Measurements from ENCODE around the gene TNS3.
A peak's percentile ranks its signal among the peaks of the same experiment; 100 is the strongest.

The TNS3 gene

DNA sequence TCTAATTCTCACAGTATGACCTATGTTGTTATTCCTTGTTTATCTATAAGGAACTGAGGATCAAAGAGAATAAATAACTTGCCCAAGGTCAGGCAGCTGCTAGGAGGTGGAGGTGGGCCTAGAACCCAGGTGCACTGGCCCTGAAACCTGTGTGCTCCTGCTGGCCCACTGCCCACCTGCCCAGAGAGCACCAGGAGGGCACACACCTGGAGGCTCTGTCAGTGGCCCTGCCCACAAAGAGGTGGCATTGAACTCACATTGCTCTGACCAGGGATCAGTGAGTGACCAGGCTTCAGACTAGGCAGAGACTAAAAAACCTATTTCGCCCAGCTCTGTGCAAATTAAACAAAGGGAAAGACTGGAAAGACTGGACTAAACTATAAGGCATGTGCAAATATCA, 210.6 kb downstream of the TNS3 start:
- H3K4me3 ChIP-seq (ENCODE audit: low read depth, low read length), result no peak overlapping the region
- no peak for DNase-seq (ENCODE audit: low read depth)

DNA sequence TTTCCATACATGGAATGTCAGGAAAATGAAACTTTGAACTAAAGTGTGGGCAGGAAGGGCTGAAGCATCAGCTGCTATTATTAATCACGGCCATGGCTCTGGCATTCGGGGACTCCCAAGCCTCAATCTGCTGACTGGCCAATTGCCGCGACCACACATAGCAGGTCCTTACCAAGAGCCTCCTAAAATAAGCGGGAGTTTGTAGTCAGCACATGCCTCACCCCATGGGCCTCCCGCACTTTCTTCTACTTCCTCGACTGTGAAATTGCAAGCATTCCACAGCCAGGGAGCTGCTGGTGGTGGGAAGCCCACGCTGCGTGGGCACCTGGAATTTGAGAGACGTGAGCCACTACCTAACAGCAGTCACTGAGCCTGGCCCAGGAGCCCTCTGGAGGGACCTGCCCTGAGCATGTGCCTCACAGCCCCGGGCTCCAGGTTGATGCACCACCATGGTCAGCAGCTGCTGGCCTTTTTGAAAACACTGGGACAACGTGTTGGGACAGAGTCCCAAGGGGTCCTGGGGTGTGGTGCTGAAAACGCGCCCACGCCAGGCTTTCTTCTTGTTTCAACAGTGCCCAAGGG, 211.4 kb downstream of the TNS3 start:
- no peak for DNase-seq (ENCODE audit: low read depth)
- H3K4me3 ChIP-seq (ENCODE audit: low read depth, low read length), result no peak overlapping the region

DNA sequence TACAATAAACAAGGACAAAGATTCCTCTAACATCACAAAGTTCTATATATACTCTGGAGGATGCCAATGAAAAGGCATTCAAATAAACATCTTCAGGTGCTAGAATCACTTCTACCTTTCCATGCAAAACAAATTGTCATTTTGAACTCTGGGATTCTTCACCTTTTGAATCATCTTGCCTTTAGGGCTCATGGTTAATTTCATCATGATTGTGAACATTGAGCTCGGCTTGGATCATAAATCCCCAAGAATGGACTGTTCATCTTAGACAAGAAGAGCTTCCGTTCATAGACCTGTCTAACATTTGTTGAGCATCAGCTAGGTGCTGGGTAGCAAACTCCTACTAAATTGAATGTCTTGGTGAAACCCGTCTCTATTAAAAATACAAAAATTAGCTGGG, 212.2 kb downstream of the TNS3 start:
- no peak for DNase-seq (ENCODE audit: low read depth)
- no peak overlapping the region for H3K4me3 ChIP-seq (ENCODE audit: low read depth, low read length)

DNA sequence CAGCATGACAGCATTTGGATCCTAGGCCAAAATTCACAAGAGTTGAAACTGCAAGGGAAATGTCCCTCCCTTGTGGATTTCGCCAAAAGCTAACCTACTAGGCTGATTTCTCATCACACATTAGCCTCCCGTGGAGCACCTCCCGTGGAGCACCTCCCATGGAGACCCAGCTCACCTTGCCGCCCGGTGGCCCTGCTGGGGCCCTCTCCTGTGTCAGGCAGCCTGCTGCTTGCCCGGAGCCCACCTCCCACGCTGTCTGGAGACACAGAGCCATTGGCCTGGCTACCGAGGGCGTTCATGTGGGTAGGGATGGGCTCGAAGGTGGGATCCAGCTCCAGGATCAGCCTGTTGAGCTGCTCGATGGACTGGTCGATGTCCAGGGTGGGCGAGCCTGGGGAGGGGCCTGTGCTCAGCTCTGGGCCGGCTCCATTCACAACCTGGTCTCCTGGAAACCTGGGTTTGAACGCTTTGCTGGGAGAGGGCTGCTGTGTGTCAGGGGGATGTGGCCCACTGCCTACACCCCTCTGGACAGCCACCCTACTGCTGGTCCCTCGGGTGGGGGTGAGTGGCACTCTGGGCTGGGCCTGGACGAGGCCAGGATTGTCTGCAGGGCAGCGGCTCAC, 213.6 kb downstream of the TNS3 start:
- H3K4me3 ChIP-seq (ENCODE audit: low read depth, low read length), result no peak overlapping the region
- DNase-seq (ENCODE audit: low read depth), result no peak

DNA sequence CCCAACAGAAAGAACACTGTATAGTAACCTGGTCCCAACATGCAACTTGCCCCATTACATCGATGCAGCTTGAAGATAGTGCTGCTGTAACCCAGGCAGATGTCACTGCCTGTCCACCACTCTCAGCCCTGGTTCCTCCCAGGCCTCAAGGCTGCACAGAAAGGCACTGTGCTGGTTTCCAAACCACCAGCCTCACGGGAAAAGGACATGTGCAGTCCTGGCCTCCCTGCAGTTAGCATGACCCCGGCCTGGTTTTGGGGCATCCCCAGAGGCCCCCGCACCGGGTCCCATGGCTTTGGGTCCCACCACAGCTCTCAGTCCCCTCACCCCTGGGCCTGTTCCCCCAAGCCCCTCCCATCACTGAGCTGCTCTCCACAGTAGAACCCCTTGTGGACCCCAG, 214.5 kb downstream of the TNS3 start:
- no peak for DNase-seq (ENCODE audit: low read depth)
- no peak overlapping the region for H3K4me3 ChIP-seq (ENCODE audit: low read depth, low read length)

DNA sequence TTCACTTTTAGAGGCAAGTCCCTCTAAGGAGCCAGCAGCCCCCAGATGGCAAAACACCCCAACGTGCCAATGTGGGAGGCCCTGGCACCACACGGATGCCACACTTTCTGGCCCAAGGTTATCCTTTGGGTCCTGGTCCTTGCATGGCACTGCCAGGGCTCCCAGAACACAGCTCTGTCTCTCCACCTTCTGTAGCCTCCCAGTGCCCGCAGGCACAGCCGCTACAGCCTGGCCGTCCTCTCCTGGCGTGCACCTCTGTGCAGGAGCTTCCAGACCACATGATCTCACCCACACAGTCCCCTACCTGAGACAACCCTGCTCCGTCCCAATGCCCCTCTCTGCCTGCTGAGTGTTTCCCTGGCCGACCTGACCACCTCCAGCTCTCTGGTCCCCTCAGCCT, 215.0 kb downstream of the TNS3 start:
- no peak for DNase-seq (ENCODE audit: low read depth)

DNA sequence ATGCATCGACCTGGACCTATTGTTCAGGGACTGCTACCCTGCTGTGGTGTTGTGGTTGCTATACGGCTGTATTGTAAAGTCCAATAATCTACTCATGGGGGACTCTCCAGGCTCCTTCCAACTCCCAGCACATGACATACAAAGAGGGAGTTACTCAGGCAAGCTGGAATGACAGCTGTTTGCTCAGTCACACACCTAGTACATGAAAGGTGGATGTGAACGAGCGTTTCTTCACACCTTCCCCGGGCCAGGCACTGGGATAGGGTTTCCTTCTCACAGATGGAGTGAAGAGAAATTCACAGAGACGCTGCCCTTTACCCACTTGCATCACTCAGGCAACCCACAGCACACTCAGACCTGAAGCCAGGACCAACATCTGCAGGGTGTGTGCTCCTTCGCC, 215.7 kb downstream of the TNS3 start:
- H3K4me3 ChIP-seq (ENCODE audit: low read depth, low read length), result no peak overlapping the region

More for the DNA sequence above, 215.0 kb downstream of the TNS3 start:
- H3K4me3 ChIP-seq (ENCODE audit: low read depth, low read length), result no peak overlapping the region

DNA sequence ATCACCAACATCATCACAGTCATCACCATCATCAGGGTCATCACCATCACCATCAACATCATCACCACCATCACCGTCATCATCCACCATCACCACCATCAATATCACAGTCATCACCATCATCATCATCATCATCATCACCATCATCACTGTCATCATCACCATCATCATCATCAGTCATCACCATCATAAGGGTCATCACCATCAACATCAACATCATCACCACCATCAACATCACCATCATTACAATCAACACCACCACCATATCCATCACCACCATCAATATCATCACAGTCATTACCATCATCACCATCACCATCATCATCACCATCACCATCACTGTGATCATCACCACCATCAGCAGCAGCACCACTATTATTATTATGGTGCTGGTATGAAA, 218.9 kb downstream of the TNS3 start:
- H3K4me3 ChIP-seq (ENCODE audit: low read depth, low read length), result no peak overlapping the region
- DNase-seq (ENCODE audit: low read depth), result no peak

More for the DNA sequence above, 215.7 kb downstream of the TNS3 start:
- no peak for DNase-seq (ENCODE audit: low read depth)

DNA sequence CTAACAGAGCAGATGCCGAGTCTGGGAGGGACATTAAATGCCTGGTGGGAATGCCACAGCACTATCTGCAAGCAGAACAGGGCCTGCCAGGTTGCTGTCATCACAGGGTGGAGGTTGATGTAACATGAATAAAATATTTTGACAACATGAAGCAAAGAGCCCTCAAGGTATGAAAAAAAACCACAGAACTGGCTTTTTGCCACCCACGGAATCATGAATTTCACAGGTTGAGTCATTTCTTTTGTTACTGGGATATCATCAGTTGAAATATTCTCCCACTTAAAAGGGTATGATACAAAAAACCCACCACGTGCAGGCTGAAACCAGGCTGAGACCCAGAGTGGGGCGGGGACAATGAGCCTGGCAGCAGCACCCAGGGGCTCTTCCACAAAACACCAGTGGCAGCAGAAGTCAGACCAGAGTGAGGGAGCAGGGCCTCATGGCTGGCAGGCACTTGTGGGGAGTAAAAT, 220.1 kb downstream of the TNS3 start:
- peak; percentile 66 for DNase-seq (ENCODE audit: low read depth)
- H3K4me3 ChIP-seq (ENCODE audit: low read depth, low read length), result no peak overlapping the region

DNA sequence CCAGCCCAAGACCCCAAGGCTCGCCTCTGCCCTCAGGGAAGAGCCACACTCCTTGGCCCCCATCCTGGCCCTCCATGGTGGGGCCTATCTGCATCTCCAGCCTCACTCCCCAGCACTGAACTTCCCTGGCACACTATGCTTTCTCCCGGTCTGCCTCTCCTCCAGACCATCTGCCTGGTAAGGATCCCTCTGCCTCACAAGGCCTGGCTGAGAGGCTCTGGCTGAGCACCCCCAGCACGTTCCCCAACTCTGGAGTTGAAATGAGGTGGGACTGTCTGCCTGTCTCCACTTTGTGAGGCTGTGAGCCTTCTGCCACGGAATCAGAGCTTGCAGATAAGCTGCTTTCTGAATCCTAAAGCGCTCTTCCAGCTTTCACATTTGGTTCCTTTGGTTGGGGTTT, 220.7 kb downstream of the TNS3 start:
- no peak overlapping the region for H3K4me3 ChIP-seq (ENCODE audit: low read depth, low read length)
- DNase-seq (ENCODE audit: low read depth), result no peak

DNA sequence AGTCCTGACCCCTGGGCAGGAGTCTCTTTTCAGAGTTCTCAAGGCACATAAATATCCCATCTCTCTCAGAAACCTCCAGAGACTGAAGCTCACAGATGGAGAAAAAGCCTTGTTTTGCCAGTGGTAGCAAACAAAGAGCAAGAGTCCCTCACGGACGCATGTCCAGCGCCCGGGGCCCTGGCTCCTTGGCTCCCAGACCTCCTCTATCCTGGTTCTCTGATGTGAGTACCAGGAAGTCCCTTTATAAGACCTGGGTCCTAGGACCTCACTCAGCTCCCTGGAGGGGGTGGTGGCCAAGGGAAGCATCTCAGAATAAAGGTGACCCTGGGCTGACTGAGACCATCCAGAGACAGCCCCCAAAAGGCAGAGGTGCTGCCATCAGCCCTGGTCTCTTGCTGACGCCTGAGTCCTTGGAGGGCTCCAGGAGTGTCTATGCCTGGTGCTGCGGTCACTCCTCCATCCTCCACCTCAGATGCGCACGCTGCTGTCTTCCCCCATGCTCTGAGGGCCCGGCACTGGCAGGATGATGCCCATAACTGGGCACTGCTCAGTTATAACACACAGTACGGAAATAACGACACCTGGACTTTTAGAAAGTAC, 221.5 kb downstream of the TNS3 start:
- H3K4me3 ChIP-seq (ENCODE audit: low read depth, low read length), result no peak overlapping the region
- no peak for DNase-seq (ENCODE audit: low read depth)

DNA sequence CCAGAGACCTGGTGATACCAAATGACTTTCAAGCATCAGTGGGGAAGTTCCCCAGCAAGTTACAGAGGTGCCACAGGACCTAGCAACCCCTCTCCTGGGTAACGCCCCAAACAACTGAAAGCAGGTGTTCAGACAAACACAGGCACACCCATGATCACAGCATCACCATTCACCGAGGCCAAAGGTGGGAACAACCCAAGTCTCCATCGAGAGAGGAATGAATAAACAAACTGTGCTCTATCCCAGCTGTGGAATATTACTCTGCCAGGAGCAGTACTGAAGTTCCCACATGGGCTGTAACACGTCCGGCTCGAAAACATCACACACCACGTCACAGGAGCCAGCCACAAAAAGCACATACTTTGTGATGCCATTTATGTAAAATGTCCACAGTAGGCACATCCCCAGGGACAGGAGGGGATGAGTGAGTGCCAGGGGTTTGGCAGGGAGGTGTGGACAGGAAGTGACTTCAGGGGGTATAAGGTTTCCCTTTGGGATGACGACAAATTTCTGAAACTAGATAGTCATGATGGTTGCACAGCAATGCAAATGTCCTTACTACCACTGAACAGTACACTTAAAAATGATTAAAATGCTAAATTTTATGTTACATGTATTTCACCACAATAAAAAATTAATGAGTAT, 222.8 kb downstream of the TNS3 start:
- H3K4me3 ChIP-seq (ENCODE audit: low read depth, low read length), result no peak overlapping the region
- no peak for DNase-seq (ENCODE audit: low read depth)

DNA sequence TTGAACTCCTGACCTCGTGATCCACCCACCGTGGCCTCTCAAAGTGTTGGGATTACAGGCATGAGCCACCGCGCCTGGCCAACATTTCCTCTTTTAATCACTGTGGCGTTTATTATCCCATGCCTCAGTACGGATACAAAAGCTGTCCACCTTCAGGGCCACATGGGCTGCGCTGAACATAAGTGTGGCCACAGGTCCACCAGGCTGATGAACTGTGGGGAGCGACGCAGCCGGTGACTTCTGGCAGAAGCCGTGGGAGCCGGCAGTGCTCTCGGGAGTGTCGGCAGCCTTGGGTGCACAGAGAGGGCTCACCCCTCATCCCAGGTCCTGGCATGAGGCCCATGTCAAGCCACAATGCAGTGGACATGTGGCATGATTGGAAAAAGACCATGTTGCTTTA, 223.6 kb downstream of the TNS3 start:
- DNase-seq (ENCODE audit: low read depth), result no peak
- no peak overlapping the region for H3K4me3 ChIP-seq (ENCODE audit: low read depth, low read length)

DNA sequence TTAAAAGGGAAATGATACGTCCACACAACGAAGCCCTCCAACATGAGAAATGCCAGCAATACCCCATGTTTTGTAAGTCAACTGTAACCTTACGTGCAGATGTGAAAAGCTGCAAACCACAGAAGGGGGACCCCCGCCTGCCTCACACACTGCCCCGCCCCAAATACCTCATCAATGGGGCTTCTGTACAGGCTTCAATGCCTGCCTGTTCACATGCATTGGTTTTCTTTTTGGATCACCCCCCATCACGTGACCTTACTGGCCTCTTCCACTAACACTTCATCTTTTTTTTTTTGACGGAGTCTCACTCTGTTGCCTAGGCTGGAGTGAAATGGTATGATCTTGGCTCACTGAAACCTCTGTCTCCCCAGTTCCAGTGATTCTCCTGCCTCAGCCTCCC, 224.0 kb downstream of the TNS3 start:
- no peak for DNase-seq (ENCODE audit: low read depth)

DNA sequence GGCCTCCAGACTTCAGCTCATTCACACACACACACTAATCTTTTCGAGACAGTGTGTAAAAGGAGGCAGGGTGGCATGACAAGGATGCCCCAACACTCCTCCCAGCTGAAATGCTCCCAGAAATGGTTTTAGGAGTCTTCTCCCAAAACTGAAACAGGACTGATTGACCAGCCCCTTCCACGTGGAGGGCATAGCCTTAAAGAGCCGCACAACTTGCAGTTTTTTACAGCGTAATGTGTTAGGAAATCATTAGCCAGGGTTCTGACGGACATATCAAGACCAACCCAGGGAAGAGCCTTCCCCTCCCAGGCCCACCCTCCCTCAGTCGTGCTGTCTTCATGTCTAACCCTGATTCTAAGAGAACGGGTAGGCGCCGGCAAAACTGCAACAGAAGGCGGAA, 224.6 kb downstream of the TNS3 start:
- no peak overlapping the region for H3K4me3 ChIP-seq (ENCODE audit: low read depth, low read length)
- no peak for DNase-seq (ENCODE audit: low read depth)

More for the DNA sequence above, 224.0 kb downstream of the TNS3 start:
- H3K4me3 ChIP-seq (ENCODE audit: low read depth, low read length), result no peak overlapping the region

DNA sequence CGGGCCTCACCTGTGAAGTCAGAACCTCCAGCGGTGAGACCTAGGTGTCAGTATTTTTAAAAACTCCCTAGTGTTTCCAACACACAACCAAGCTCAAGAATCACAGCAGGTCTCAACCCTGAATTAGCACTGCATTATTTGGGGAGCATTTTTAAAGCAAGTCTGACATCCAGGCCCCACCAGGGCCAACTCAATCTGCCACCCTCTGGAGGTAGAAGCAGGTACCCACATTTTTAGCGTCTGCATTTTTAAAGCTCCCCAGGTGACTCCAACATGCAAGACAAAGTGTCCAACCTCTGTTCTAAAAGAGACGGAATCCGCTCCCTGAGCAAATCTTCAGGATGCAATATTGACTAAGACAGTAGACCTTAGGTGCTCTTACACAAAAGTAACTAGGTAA, 225.7 kb downstream of the TNS3 start:
- no peak overlapping the region for H3K4me3 ChIP-seq (ENCODE audit: low read depth, low read length)
- no peak for DNase-seq (ENCODE audit: low read depth)

DNA sequence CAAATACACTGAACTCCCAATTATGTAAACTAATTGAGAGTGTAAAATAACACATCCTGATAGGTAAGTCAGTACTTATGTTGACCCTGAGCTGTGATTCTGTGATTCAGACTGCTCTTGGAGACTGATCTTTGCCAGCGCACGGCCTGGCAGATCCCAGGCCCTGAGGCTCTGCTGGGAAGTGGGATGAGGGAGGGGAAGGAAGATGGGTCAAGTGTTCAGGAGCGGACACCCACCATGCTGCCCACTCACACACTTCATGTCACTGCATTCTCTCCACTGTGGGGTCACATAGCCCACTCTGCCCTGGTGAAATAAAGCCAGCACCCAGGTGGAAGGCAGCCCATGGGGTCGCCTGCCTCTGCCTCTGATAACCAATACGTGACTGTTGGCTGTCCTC, 226.2 kb downstream of the TNS3 start:
- H3K4me3 ChIP-seq (ENCODE audit: low read depth, low read length), result no peak overlapping the region
- DNase-seq (ENCODE audit: low read depth), result no peak

DNA sequence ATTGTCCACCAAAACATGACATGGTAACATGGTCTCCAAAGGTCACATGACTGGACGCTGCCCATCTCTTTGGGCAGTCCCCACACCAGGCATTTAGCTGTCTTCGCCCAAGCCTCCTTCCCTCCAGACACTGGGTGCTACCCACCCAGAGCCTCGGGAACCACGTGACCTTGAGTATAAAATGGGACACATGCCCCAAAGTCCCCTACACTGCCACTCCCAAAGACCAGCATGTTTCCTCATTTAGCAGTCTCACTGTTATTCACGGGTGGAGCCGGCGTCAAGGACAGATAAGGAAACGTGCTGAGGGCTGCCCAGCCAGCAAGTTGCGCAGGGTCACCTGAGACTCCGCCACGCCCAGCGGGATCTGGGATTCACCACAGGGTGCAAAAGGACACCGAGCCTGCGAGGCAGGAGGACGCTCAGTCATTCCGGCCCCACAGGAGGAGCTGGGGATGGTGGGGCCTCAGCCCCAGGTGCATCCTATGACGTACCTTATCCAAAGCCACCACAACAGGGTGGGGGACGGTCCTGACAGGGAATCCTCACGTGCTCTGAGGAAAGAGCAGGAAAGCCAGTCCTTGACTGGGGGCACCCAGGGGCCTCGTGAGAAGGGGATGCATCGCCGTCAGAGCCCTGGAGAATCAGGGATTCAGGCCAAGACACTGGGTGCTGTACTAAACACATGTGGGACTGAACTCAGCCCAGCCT, 226.9 kb downstream of the TNS3 start:
- no peak for DNase-seq (ENCODE audit: low read depth)
- no peak overlapping the region for H3K4me3 ChIP-seq (ENCODE audit: low read depth, low read length)

DNA sequence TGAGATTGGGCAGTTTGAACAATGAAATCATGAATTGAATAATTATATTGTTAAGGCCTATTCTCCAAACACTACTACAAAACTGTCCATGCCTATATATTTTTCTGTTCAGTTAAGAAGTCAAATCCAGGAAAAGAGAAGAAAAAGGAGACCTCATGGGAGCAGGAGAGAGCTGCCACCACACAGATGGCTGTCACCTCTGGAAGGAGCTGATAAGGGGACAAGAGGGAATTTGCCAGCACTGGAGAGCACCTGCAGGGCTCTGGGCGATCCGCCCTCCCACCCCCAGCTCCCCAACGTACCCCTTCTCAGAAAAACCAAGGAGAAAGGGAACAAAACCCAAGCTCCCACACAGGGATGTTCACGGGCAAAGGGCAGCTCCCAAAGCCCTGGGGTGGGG, 227.8 kb downstream of the TNS3 start:
- no peak overlapping the region for H3K4me3 ChIP-seq (ENCODE audit: low read depth, low read length)
- DNase-seq (ENCODE audit: low read depth), result no peak

DNA sequence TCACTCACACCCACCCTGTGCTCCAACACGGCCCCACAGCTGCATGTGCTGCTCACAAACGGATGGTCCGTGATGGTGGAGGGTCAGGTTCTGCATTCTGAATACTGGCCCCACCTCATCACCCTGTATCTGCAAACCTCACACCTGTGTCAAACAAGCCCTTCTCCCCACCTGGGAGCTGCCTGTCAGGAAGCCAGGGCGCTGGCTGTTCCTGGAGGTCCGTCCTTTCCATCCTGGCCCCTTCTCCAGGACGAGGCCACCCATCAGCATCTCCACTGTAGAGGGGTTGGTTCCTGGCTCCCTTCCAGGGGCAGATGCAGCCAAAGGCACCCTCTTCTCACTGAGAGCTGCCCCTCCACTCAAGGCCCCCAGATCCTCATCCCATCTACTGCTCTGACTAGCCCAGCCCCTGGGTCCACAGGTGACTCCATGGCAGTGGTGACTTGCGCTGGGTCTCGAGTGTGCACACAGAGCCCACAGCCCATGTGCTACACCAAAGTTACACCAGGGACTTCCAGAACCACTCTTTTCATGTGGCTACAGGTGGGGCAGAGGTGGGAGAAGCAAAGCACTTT, 229.4 kb downstream of the TNS3 start:
- H3K4me3 ChIP-seq (ENCODE audit: low read depth, low read length), result no peak overlapping the region

More for the DNA sequence above, 229.4 kb downstream of the TNS3 start:
- no peak for DNase-seq (ENCODE audit: low read depth)
